Measurements from ENCODE around the gene EVX2. TPM values are rescaled to one million over a fixed set of nuclear protein-coding genes. Genes with fewer than 3 reads are reported as not detected.

The EVX2 gene
- total and polyA plus RNA-seq, 2 donors = not detected

- H3K4me3 ChIP-seq (ENCODE audit: low read length in 2 of 2) = no peak overlapping the region
- 22% methylated on average over 40 of the region's 40 CpGs for WGBS
- H3K27ac ChIP-seq (ENCODE audit: low read depth in 1 of 2, low read length in 1 of 2) = no peak overlapping the region
- peaks cover 0 to 16% of the 10 kb centered on the region in 2 donors for H3K9me3 ChIP-seq (ENCODE audit: control insufficient read depth in 2 of 2, insufficient read depth in 1 of 2, low read length in 1 of 2)
- no peak for DNase-seq (ENCODE audit: low read depth in 6 of 9, low spot score in 9 of 9)
- H3K36me3 ChIP-seq (ENCODE audit: control insufficient read depth in 2 of 2, insufficient read depth in 2 of 2, low read length in 1 of 2) = no peaks in the 10 kb centered on the region
- H3K4me1 ChIP-seq (ENCODE audit: control insufficient read depth in 2 of 2, insufficient read depth in 2 of 2, low read length in 2 of 2) = peaks cover 0 to 3% of the 10 kb centered on the region in 2 donors
- peaks cover 91 to 100% of the 10 kb centered on the region in 2 donors for H3K27me3 ChIP-seq (ENCODE audit: control insufficient read depth in 2 of 2, insufficient read depth in 1 of 2, low read length in 1 of 2)
Observed at GRCh38 chr2:176117162-176117822, 33.5 kb upstream of the EVX2 start.

DNA sequence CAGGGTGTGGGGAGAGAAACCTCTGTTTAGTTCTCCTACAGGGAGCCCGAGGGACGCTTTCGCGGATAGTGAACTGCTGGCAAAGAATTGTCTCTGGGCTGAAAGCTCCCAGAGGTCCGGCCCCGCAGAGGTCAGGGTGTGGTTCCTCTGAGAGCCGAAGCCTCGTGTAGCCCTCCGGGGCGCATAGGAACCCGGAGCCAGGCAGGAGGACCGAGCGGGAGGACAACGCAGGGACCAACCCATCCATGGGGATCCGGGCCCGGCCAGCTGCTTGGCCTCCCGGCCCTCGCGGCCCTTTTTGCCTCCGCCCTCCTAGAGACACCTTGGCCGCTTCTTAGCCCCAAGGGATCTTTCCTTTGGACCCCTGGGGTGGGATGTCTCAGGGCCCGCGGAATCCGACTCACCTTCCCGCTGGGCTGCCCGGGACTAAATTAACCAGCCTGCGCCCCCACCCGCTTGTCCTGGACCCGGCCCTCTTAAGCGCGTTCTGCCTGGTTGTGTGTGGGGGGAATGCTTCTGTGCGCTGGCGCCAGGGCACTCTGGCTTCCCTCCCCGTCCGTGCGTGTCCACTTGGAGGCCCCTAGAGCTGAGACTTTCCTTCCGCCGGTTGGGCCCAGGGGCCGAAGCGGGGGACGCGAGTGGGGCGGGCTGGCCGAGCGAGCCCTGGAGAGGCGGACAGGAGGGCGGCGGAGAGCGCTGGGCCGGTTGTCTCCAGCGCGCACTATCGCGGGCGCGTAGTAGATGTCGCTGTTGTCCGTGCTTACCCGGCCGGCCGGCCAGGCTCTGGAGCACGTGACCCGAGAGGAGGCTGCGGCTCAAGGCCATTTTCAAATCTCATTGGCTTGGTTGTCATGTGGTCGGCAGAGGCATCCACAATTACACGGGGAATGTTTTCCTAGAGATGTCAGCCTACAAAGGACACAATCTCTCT lies 32.4 kb upstream of the EVX2 start, which contains the start of gene HOXD10:
TSS of gene HOXD10 (plus strand) at position 896 of the 931 bp plus-strand sequence. CDS start 56 bp downstream, outside the sequence.
- Histone ChIP-seq H3K36me3 (ENCODE audit: control insufficient read depth in 2 of 2, insufficient read depth in 2 of 2, low read length in 1 of 2) (no peaks in the 10 kb centered on the region), H3K9me3 (ENCODE audit: control insufficient read depth in 2 of 2, insufficient read depth in 1 of 2, low read length in 1 of 2) (peaks cover 0 to 11% of the 10 kb centered on the region in 2 donors), H3K27ac (ENCODE audit: low read depth in 1 of 2, low read length in 1 of 2) (no peak within 1 kb of the TSS), H3K27me3 (ENCODE audit: control insufficient read depth in 2 of 2, insufficient read depth in 1 of 2, low read length in 1 of 2) (peaks cover 91 to 100% of the 10 kb centered on the region in 2 donors), H3K4me1 (ENCODE audit: control insufficient read depth in 2 of 2, insufficient read depth in 2 of 2, low read length in 2 of 2) (peaks cover 0 to 3% of the 10 kb centered on the region in 2 donors), H3K4me3 (ENCODE audit: low read length in 2 of 2) (no peak within 1 kb of the TSS)
- no peak for DNase-seq (ENCODE audit: low read depth in 6 of 9, low spot score in 9 of 9)
- WGBS = 10% methylated on average over 66 of the region's 66 CpGs

DNA sequence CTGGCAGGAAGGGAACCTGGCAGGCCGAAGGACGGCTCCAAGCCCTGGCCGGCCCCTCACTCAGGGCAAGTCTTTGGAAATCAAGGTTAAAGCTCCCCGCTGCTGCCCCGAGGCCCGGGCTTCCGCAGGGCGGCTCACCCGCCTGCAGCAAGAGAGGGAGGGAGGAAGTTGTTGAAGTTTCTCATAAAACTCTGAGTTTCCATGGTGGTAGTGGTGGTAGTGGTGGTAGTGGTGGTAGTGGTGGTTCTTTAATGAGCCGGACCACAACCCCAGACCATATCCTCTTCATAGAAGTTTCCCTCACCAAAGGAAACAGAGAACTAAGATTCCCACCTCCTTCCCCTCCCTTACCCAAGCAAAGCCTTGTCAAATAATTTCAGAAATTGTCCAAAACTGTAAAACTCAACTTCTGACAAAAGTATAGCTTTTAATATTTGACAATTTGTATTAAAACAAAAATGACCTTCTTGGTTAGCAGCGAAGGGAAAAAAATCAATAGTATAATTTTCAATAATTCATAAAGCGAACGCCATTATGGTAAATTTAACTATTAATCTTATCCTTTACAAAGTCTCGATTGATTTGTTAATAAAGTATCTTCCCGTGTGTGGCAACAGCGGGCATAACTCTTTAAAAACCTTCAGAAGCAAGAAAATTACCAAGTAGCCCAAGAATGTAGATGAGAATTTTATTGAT lies 31.3 kb upstream of the EVX2 start:
- Histone ChIP-seq H3K27ac (ENCODE audit: low read depth in 1 of 2, low read length in 1 of 2) (no peak overlapping the region), H3K4me3 (ENCODE audit: low read length in 2 of 2) (no peak overlapping the region), H3K27me3 (ENCODE audit: control insufficient read depth in 2 of 2, insufficient read depth in 1 of 2, low read length in 1 of 2) (peaks cover 88 to 100% of the 10 kb centered on the region in 2 donors), H3K9me3 (ENCODE audit: control insufficient read depth in 2 of 2, insufficient read depth in 1 of 2, low read length in 1 of 2) (peaks cover 0 to 11% of the 10 kb centered on the region in 2 donors), H3K4me1 (ENCODE audit: control insufficient read depth in 2 of 2, insufficient read depth in 2 of 2, low read length in 2 of 2) (peaks cover 0 to 3% of the 10 kb centered on the region in 2 donors), H3K36me3 (ENCODE audit: control insufficient read depth in 2 of 2, insufficient read depth in 2 of 2, low read length in 1 of 2) (no peaks in the 10 kb centered on the region)
- DNase-seq (ENCODE audit: low read depth in 6 of 9, low spot score in 9 of 9) = no peak
- 13% methylated on average over 16 of the region's 16 CpGs for WGBS

- no peak for DNase-seq (ENCODE audit: low read depth in 6 of 9, low spot score in 9 of 9)
- Histone ChIP-seq H3K36me3 (ENCODE audit: control insufficient read depth in 2 of 2, insufficient read depth in 2 of 2, low read length in 1 of 2) (no peaks in the 10 kb centered on the region), H3K9me3 (ENCODE audit: control insufficient read depth in 2 of 2, insufficient read depth in 1 of 2, low read length in 1 of 2) (peaks cover 0 to 11% of the 10 kb centered on the region in 2 donors), H3K27me3 (ENCODE audit: control insufficient read depth in 2 of 2, insufficient read depth in 1 of 2, low read length in 1 of 2) (peaks cover 88 to 100% of the 10 kb centered on the region in 2 donors), H3K4me1 (ENCODE audit: control insufficient read depth in 2 of 2, insufficient read depth in 2 of 2, low read length in 2 of 2) (peaks cover 0 to 3% of the 10 kb centered on the region in 2 donors), H3K27ac (ENCODE audit: low read depth in 1 of 2, low read length in 1 of 2) (no peak overlapping the region), H3K4me3 (ENCODE audit: low read length in 2 of 2) (no peak overlapping the region)
- WGBS = 14% methylated on average over 26 of the region's 26 CpGs
Observed at GRCh38 chr2:176114120-176114929, 30.6 kb upstream of the EVX2 start.

DNA sequence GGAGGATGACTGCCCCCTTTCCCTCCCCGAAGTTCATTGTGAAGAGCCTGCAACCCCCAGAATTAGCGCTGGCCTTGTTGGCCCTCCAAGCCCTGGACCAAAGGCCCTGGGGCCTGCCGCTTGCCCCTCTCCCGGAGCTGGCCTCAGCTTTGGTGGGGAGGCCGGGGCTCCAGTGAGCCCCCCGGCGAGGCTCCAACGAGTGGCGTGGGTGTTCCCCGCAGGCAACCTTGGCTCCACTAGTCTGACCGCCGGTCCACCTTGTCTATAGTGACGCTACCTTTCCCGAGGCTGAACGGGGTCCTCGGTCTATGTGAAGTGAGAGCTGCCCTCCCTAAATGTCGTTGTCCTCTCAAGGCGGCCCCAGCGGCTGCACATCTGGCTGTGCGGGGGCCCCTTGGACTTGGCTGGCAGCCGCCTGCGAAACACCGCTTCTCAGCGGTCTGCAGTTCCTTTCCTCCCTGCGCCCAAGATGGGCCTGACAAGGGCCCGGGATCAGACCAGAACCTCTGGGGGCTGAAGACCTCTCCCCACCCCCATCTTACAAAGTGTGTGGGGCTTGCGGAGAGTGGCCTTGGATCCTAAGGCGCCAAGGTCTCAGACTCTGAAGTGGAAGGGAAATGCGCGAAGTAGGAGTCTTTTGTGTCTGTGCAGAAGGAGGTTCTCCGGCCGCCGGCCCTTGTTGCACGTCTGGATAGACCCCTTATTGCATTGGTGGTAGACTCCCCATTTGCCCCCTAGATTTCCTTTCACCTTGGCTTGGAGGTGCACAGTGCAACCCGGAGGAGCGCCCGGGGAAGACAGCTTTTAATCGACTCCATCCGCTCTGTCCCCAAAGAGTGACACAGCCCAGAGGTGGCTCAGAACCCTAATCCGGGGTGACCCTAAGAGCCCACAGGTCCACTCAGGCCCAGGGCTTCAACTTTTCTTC lies 28.9 kb upstream of the EVX2 start:
- WGBS = 9% methylated on average over 40 of the region's 40 CpGs
- peaks cover 89 to 100% of the 10 kb centered on the region in 2 donors for H3K27me3 ChIP-seq (ENCODE audit: control insufficient read depth in 2 of 2, insufficient read depth in 1 of 2, low read length in 1 of 2)
- peaks cover 0 to 11% of the 10 kb centered on the region in 2 donors for H3K9me3 ChIP-seq (ENCODE audit: control insufficient read depth in 2 of 2, insufficient read depth in 1 of 2, low read length in 1 of 2)
- no peak overlapping the region for H3K4me3 ChIP-seq (ENCODE audit: low read length in 2 of 2)
- no peaks in the 10 kb centered on the region for H3K36me3 ChIP-seq (ENCODE audit: control insufficient read depth in 2 of 2, insufficient read depth in 2 of 2, low read length in 1 of 2)
- H3K4me1 ChIP-seq (ENCODE audit: control insufficient read depth in 2 of 2, insufficient read depth in 2 of 2, low read length in 2 of 2) = no peaks in the 10 kb centered on the region
- H3K27ac ChIP-seq (ENCODE audit: low read depth in 1 of 2, low read length in 1 of 2) = no peak overlapping the region
- no peak for DNase-seq (ENCODE audit: low read depth in 6 of 9, low spot score in 9 of 9)

DNA sequence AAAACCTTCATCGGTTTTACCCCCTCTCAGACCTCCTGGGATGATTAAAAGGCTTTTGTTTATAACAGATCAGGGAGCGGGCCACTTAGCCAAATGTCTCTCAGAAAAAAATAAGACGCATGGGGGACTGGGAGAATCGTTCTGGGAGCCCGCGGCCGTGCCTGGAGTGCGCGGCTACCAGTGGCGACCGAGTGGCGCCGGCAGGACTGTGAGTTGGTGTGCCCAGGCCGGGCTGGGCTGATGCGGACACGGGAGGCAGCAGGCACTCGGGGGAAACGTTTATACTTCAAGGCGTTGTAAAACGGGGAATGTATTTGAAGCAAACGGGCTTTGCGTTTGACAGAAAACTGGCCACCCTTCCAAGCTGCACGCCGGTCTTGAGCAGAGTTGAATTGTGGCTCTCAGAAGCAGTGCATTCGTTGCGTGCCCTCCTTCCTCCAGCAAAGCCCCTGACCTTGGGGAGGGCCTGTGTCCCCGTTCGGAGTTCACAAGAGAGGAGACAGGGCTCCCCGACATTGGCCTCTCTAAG lies 28.1 kb upstream of the EVX2 start:
- Histone ChIP-seq H3K27me3 (ENCODE audit: control insufficient read depth in 2 of 2, insufficient read depth in 1 of 2, low read length in 1 of 2) (peaks cover 89 to 98% of the 10 kb centered on the region in 2 donors), H3K27ac (ENCODE audit: low read depth in 1 of 2, low read length in 1 of 2) (no peak overlapping the region), H3K9me3 (ENCODE audit: control insufficient read depth in 2 of 2, insufficient read depth in 1 of 2, low read length in 1 of 2) (peaks cover 0 to 6% of the 10 kb centered on the region in 2 donors), H3K36me3 (ENCODE audit: control insufficient read depth in 2 of 2, insufficient read depth in 2 of 2, low read length in 1 of 2) (no peaks in the 10 kb centered on the region), H3K4me1 (ENCODE audit: control insufficient read depth in 2 of 2, insufficient read depth in 2 of 2, low read length in 2 of 2) (peaks cover 0 to 3% of the 10 kb centered on the region in 2 donors), H3K4me3 (ENCODE audit: low read length in 2 of 2) (no peak overlapping the region)
- 6% methylated on average over 29 of the region's 29 CpGs for WGBS
- no peak for DNase-seq (ENCODE audit: low read depth in 6 of 9, low spot score in 9 of 9)

DNA sequence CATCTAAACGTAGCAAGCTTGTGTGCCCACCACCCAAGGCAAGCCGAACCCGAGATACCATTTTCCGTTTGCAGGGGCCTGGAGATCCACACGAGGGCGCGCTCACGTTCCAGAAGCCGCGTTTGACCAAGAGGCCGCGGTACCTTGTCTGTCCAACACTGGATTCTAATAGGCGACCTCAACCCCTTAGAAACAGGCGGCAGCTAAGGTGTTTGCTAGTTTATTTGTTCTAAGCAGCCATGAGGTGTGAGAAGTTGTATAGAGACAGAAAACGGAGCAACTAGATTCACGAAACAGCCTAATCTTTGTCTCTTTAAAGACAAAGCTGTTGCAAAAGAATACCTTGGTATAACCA lies 27.5 kb upstream of the EVX2 start:
- Histone ChIP-seq H3K9me3 (ENCODE audit: control insufficient read depth in 2 of 2, insufficient read depth in 1 of 2, low read length in 1 of 2) (peaks cover 0 to 3% of the 10 kb centered on the region in 2 donors), H3K4me3 (ENCODE audit: low read length in 2 of 2) (no peak overlapping the region), H3K27me3 (ENCODE audit: control insufficient read depth in 2 of 2, insufficient read depth in 1 of 2, low read length in 1 of 2) (peaks cover 89 to 98% of the 10 kb centered on the region in 2 donors), H3K27ac (ENCODE audit: low read depth in 1 of 2, low read length in 1 of 2) (no peak overlapping the region), H3K4me1 (ENCODE audit: control insufficient read depth in 2 of 2, insufficient read depth in 2 of 2, low read length in 2 of 2) (peaks cover 0 to 3% of the 10 kb centered on the region in 2 donors), H3K36me3 (ENCODE audit: control insufficient read depth in 2 of 2, insufficient read depth in 2 of 2, low read length in 1 of 2) (no peaks in the 10 kb centered on the region)
- peak in 2 of 9 donors; percentile 40 to 56 for DNase-seq (ENCODE audit: low read depth in 6 of 9, low spot score in 9 of 9)
- WGBS = 3% methylated on average over 16 of the region's 16 CpGs
